K562 treated with DMSO at 1 percent for 24 hours (cell line): Measurements from ENCODE around the gene TRMT10A. TPM values are rescaled to one million over a fixed set of nuclear protein-coding genes. Genes with fewer than 3 reads are reported as not detected.

Experiments
- total RNA-seq: library from RNA; unstranded; fragments of 300-600 nt; gene quantifications from 2 replicates; pipeline ENCODE4 v1.2.3, GENCODE V29; 2022; ENCODE audit warnings: low read depth; ENCODE audit not compliant: insufficient read depth

Gene TRMT10A
- total RNA-seq: 6.1 TPM in 2 replicates

GRCh38 chr4:99563310-99564186 lies at the start of gene TRMT10A:
Gene TRMT10A (minus strand): TSS chr4:99564039. CDS start chr4:99559338, 4,701 bp downstream.

DNA sequence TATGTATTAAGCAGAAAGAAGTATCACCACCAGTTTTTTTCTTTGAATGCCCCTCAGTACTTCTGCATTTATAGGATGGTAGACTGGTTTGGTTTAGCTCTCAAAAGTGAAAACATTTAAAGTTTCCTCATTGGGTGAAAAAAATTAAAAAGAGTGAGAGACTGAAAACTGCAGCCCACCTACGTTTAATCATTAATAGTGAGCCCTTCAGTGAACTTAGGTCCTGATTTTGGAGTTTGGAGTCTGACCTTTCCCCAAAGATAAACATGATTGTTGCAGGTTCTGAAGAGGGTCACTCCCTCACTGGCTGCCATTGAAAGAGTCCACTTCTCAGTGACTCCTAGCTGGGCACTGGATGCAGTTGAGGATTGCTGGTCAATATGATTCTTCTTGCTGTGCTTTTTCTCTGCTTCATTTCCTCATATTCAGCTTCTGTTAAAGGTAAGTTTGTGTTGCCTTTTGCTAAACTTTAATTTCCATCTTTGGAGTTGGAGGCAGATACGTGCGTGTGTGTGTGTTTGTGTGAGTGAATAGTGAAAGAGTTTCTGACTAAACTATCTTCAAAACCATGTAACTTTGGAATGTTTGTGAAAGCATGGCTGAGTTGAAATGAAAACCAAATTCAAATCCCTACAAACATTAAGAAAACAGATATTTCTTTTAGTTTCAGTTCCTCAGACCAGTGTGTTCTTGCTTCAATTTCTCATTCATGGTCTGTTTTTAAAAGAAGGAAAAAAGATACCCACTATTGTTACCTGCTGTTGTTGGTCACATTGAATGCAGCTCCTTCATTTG lies 10.9 kb upstream of the TRMT10A start, which contains the start of gene MTTP:
TSS of gene MTTP (plus strand) at position 295 of the 795 bp plus-strand sequence. CDS start at position 381, 86 bp downstream.

GRCh38 chr4:99510721-99511120 lies 53.1 kb downstream of the TRMT10A start, which contains the start of gene C4orf17:
Gene C4orf17 (plus strand): TSS chr4:99511021. CDS start chr4:99513082, 2,061 bp downstream.

Other genes with a start within 250 kb of the TRMT10A start
- not detected in 2 replicates for gene ADH1B, start 242.6 kb downstream of the TRMT10A start, total RNA-seq
- gene ADH1C, start 211.3 kb downstream of the TRMT10A start, total RNA-seq: not detected in 2 replicates
- gene ADH7, start 128.7 kb downstream of the TRMT10A start, total RNA-seq: not detected in 2 replicates
- not detected in 2 replicates for gene C4orf17, start 53.0 kb downstream of the TRMT10A start, total RNA-seq
- gene MTTP, start 10.8 kb upstream of the TRMT10A start, total RNA-seq: not detected in 2 replicates
- gene C4orf54, start 93.8 kb upstream of the TRMT10A start, total RNA-seq: not detected in 2 replicates